Measurements from ENCODE around the gene SPAG16.

Gene SPAG16

GRCh38 chr2:214264171-214264570 is 979.9 kb downstream of the SPAG16 start:
- no peak for DNase-seq (ENCODE audit: low read depth in 2 of 2)

DNA sequence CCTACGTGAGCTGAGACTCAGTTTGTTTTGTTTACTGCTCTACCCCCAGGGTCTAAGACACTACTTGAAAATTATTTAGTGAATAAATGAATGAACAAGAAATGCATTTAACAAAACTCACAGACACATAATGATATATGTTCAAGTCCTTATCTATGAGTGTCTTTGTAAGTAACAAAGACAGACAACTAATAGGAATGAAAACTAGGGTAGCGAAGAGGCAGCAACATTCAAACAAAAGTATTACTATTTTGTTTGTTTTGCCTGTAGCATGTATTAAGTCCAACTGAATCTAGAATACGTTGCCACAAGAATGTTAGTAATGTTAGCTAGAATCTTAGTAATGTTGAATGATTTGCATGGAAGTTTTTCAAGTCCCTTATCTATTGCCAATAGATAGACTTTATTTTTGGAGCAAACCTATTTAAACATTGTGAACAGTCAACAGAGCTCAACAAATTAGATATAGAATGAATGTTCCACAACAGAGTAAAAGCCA is 981.8 kb downstream of the SPAG16 start:
- DNase-seq (ENCODE audit: low read depth in 2 of 2): no peak

DNA sequence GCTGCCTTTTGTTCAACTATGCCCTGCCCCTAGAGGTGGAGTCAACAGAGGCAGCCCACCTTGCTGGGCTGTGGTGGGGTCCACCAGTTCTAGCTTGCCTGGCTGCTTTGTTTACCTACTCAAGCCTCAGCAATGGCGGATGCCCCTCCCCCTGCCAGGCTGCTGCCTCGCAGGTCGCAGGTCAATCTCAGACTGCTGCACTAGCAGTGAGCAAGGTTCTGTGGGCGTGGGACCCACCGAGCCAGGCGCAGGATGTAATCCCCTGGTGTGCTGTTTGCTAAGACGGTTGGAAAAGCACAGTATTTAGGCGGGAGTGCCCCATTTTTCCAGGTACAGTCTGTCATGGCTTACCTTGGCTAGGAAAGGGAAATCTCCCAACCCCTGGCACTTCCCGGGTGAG is 993.6 kb downstream of the SPAG16 start:
- DNase-seq (ENCODE audit: low read depth in 2 of 2): no peak

DNA sequence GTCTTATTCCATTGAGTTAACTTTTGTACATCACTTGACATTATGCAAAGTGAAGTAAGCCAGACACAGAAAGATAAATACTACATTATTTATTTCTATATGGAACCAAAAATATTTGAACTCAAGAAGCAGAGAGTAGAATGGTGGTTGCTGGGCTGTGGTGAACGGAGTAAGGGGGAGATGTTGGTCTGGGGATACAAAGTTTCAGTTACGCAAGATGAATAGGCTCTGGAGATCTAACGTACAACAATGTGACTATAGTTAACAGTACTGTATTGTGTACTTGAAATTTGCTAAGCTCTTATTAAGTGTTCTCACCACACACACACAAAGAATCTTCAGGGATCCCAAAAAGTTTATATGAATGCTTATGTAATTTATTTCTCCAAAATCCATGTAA is 1001.7 kb downstream of the SPAG16 start:
- DNase-seq (ENCODE audit: low read depth in 2 of 2): no peak

GRCh38 chr2:214293593-214293992 is 1009.3 kb downstream of the SPAG16 start:
- no peak for DNase-seq (ENCODE audit: low read depth in 2 of 2)

DNA sequence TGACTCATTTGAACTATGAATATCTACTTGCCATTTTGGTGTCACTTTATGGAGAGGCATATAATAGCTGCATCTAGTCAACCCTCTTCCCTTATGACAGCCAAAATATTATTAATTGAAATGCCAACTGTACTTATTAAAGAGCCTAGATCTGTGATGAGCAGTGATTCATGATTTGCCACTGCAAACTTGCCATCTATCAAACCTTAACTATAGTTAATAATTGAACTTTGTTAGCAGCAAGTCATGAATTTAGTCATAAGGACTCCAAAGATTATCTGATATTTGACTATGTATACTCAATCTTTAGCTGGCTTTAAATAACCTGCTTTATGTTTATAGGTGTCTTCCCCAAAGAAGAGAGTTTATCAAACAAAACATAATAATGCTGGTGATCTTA is 1010.2 kb downstream of the SPAG16 start:
- no peak for DNase-seq (ENCODE audit: low read depth in 2 of 2)

DNA sequence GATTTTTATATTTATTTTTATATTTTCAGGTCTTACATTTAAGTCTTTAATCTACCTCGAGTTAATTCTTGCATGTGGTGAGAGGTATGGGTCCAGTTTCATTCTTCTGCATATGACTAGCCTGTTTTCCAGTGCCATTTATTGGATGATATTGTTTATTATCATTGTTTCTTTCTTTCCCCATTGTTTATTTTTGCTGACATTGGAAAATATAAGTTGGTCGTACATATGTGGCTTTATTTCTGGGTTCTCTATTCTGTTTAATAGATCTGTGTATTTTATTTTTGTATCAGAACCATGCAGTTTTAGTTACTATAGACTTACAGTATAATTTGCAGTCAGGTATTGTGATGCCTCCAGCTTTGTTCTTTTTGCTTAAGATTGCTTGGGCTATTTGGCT is 1013.2 kb downstream of the SPAG16 start:
- no peak for DNase-seq (ENCODE audit: low read depth in 2 of 2)

GRCh38 chr2:214310319-214310718 is 1026.1 kb downstream of the SPAG16 start:
- DNase-seq (ENCODE audit: low read depth in 2 of 2): no peak

- DNase-seq (ENCODE audit: low read depth in 2 of 2): no peak
Measured at GRCh38 chr2:214311031-214311533, 1026.8 kb downstream of the SPAG16 start.

- DNase-seq (ENCODE audit: low read depth in 2 of 2): no peak
Measured at GRCh38 chr2:214311931-214312749, 1027.9 kb downstream of the SPAG16 start.

- DNase-seq (ENCODE audit: low read depth in 2 of 2): no peak
Measured at GRCh38 chr2:214315324-214315723, 1031.1 kb downstream of the SPAG16 start.

- no peak for DNase-seq (ENCODE audit: low read depth in 2 of 2)
Measured at GRCh38 chr2:214320211-214320610, 1035.9 kb downstream of the SPAG16 start.

DNA sequence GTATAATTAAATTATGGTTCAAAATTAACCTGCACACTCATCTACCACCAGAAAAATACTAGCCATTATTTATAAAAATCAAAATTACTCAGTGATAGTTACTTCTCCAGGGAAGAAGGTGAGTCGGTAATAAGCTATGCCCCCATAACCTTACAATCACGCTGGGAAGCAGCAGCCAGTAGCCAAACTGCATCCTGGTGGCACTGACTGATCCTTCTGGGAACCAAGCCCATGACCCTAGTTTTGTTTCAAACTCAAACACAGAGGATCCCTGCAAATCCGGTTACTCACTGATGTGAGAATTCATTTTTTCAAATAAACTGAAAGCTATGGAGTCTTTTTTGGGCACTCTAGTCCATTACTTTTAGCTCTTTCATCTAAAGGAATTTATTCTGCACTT is 1038.4 kb downstream of the SPAG16 start:
- DNase-seq (ENCODE audit: low read depth in 2 of 2): no peak

DNA sequence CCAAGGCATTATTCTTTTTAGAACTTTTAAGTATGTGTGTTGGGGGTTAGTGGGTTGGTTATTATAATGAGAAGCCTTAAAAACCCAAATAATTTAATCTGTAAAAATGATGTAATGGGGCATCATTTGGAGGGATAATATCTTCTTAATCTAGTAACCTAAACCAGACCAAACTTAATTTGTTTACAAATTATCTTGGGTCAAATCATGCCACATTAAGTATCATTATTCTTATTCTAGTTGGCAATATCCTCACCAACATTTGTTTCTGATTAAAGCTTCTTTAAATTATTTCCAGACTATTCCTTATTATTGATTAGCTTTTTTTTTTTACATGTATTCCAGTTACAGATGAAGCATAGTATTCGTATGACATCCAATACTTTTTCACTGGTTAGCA is 1041.1 kb downstream of the SPAG16 start:
- DNase-seq (ENCODE audit: low read depth in 2 of 2): no peak

- no peak for DNase-seq (ENCODE audit: low read depth in 2 of 2)
Measured at GRCh38 chr2:214328941-214329340, 1044.7 kb downstream of the SPAG16 start.

GRCh38 chr2:214341646-214342045 is 1057.4 kb downstream of the SPAG16 start:
- DNase-seq (ENCODE audit: low read depth in 2 of 2): no peak

DNA sequence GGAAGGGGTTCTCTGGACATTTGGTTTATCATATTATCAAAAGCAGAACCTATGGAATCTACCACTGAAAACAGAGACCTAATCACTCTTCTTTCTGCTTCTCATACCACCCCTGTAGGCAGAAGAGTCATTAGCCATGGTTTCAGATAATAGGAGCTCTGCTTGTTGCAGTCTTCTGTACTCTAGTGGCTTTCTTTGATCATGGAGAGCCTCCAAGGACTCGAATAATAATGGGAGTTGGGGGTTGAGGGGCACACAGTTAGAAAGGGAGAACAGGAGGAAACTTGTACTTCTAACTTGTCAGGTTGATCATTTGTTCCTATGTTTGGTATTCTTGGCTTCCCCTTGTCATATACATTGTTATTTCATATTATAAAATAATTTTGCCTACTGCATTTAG is 1074.2 kb downstream of the SPAG16 start:
- DNase-seq (ENCODE audit: low read depth in 2 of 2): no peak

GRCh38 chr2:214361116-214361515 is 1076.9 kb downstream of the SPAG16 start:
- no peak for DNase-seq (ENCODE audit: low read depth in 2 of 2)

DNA sequence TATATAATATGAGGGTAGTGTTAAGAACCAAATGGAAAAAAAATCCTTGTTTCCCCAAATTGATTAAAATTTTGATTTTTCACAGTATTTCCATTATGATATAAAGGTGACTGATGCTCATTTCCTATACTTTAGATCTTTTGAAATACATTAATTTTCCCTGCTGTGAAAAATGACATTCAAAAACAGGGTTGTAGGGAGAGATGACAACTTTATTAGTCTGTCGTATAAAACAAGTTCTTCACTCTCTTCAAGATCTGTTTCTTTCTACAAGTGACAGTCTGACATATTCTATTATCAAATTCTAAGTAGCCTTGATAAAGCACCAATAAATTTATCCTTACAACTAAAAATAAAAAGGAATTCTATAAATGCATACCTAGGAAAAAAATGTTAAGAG is 1081.3 kb downstream of the SPAG16 start:
- no peak for DNase-seq (ENCODE audit: low read depth in 2 of 2)

DNA sequence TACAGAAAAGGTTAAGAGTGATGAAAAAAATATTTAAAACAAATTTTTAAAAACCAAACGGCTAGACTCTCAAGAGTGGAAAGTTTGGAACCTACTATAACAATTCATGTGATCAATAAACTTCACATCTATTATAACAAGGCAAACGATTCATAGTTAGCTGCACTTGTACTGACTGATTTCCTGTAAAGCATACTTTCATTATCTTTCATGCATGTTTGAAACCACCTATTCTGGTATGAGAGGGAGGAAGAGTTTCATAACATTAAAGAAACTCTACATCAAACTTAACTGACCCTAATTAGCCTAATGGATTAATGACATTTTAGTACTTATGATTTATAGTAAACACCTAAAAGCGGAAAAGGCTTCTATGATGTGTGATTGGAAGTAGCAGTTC is 1082.9 kb downstream of the SPAG16 start:
- DNase-seq (ENCODE audit: low read depth in 2 of 2): no peak

DNA sequence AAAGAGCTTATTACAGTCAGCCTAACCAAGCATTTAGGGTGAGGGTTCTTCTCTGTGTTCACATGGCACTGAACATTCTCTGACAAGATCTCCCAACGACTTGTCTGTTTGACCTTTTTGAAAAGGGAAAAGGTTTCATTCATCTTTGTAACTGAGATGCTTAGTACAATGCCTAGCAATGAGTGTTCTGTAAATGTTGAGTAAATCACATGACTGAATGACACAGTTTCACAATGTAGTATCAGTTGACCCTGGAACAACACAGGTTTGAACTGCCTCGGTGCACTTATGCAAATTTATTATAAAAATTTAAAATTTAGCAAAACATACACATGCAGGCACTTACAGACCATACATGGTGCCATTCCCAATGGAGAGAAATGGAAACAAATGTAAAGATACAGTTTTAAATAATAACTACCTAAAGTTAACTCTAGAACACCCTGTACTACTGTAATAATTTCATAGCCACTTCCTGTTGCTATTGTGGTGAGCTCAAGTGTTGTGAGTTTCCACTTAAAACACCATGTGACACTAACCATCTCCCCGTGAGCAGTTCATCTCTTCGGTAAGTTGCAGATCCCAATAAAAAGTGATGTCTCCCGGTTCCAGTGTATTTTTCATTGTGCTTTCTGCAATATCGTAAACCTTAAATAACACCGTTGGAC is 1092.5 kb downstream of the SPAG16 start:
- no peak for DNase-seq (ENCODE audit: low read depth in 2 of 2)

- no peak for DNase-seq (ENCODE audit: low read depth in 2 of 2)
Measured at GRCh38 chr2:214377286-214377624, 1093.0 kb downstream of the SPAG16 start.

- DNase-seq (ENCODE audit: low read depth in 2 of 2): no peak
Measured at GRCh38 chr2:214378455-214379103, 1094.3 kb downstream of the SPAG16 start.

All from stimulated activated CD4-positive, alpha-beta T cell treated with anti-CD3 and anti-CD28 coated beads, Interleukin-1b, Interleukin-23, amount 100 ng/mL, for 1 hour (primary cell).